NCI-H2196 treated with DMSO at 0.1 percent for 48 hours (cell line): ENCODE results near the gene PHF14.

Source experiments
- DNase-seq: peaks from one replicate; lab custom pipeline; 2025; ENCODE audit not compliant: unreplicated experiment; lab: John Stamatoyannopoulos, UW

PHF14 gene

DNA sequence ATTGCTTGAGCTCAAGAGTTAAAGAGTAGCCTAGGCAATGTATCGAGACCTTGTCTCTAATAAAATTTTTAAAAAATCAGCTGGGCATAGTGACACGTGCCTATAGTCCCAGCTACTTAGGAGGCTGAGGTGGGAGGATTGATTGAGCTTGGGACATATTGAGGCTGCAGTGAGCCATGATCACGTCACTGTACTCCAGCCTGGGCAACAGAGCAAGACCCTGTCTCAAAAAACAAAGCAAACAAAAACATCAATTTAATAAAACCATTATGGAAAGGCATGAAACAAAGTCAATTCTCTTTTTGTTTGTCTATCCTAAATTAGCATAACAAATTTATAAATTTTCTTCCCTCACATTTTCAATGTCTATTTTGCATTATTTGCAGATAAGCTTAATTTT is 108.4 kb downstream of the PHF14 start:
- no peak for DNase-seq

DNA sequence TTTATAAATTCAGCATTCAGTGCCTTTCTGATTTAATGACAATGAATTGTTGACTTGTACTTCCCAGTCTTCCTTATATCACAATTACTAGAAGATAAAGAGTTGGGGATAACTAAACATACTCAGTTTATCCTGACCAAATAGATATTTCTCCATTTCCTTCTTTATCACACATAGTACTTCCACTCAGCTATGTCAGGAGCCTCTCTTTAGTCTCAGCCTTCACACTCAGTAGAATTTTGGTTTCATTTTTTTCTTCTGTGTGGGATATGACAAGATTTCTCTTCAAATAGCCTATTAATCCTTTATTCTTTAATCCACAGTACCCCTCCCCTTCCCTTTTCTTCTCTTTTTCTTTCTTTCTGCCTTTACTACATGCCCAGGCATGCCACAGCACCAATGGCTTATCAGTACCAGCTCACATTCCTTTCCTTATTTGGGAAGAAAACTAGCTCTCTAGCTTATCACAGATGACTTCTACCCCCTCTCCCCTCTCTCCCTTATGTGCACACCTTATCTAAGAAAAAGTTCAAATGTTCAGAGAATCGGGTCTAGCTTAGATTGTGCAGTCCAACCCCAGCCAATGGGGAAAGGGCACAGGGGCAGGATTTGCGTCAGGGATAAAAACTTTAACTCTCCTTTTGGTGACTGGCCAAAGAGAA is 109.0 kb downstream of the PHF14 start:
- no peak for DNase-seq

DNA sequence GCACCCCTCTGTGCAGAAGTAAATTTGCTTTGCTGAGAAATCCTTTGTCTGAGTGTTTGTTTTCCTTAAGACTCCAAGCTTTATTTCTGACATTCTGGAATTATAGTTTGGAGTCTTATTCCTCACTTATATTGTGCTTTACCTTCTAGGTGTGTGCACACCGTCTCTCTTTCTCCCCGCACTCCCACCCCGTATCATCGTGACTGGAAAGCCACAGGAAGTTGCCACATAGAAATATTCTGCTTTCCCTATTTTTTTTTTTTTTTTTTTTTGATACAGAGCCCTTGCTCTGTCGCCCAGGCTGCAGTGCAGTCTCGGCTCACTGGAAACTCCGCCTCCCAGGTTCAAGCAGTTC is 109.5 kb downstream of the PHF14 start:
- DNase-seq, result no peak

DNA sequence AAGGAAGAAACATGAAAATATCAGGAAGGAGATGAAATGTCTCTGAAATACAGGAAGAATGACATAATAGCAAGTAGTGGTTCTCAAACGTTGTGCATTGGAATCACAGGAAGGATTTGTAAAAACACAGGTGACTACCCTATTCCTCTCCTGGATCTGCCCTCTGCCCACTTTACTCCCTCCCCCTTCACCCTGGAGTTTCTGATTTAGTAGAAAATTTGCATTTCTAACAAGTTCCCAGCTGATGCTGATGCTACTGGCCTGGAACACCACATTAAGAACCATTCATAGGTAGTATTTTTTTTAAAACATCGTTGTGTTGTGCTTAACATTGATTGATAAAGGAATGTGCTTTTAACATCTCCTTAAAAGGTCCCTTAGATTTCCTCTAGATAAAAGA is 130.9 kb downstream of the PHF14 start:
- DNase-seq, result no peak

DNA sequence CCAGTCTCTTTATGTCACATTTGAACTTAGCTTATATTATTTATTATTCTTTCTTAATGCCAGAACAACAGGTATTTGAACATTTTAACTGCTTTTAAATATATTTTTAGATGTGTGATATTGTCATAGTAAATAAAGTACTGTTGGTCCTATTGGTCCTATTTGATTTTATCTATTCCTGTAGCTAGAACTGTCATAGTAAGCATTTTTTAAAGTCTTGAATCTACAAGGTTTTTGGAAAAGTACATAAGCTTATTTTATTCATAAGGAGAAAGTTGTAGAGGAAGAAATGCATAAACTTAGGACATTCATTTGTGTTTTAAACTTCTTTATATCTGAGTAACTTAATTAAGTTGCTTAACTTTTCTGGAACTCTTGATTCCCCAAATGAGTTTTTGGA is 136.0 kb downstream of the PHF14 start:
- DNase-seq, result no peak

DNA sequence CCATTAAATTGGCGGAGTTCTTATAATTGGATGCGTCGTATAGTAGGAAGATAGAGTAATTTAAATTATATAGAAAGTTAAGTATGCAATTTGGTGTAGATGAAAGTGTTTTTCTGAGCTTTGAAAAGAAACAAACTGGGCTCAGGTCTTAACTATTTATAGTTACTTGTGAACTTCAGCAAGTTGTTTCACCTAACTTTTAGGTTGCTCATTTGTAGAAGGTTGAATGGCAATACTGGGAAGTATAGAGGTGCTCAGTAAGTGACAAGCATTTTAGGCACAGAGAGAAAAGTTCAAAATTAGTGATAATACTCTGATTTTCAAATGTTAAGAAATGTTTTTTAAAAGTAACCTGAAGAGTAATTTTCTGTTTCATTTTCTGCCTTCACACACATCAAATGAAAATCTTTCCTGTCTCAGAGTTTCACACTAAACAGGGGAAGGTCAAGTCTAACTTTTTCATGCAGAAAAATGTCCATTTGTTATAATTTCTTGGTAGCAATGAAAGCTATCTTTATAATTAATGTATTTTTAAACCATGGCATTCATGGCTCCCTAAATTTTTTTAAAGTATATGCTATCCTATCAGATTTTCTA is 146.5 kb downstream of the PHF14 start:
- DNase-seq, result no peak

DNA sequence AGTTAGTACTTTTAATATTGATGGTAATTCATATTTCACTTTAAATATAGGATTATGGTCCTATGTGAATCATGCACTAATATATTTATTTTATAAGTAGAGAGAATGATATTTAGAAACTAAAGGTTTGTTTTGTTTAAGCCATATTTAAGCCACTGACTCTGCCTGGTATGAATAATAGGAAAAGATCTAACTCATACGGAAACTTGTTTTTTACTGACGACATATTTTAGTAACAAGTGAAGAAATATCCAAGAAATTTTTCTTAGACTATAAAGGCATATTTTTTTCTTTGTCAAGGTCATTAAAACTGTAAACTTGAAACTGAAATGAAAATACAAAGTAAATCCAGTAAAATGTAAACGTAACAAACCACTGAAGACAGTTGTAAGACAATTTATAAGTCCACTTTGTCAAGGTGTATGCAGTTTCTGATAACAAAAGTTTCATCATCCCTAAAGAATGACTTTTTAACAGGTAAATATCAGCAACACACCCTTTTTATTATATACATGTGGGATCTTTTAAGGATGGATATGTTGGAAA is 147.1 kb downstream of the PHF14 start:
- no peak for DNase-seq

DNA sequence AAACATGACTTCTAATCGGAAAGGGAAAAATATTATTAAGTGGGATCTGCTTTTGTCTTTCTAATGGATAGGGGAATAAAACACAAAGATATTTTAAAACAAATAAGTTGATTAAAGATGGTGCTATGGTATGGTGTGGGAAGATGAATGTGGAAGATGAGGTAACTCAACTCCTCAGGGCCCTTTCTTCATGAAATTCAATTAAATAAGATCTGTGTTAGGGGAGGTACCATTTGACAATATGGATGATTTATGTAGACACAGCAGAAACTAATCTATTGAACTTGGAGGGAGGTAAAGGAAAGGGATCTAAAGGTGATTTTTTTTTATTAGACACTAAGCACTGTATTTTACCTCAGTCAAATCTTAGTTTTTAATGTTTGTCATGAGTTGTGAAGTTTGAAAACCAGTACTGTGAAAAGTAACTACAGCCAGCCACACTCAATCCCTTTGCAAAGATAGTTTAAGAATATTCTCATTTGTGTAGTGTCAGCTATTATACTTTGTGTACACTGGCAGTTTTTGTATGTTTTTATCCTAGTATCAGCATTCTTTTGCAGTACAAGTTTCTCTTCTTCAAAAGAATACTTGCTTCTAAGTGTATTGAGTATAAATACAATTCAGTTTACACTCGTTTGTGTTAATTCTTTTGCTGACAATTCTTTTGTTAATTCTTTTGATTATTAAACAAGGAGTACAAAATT is 151.3 kb downstream of the PHF14 start:
- no peak for DNase-seq

DNA sequence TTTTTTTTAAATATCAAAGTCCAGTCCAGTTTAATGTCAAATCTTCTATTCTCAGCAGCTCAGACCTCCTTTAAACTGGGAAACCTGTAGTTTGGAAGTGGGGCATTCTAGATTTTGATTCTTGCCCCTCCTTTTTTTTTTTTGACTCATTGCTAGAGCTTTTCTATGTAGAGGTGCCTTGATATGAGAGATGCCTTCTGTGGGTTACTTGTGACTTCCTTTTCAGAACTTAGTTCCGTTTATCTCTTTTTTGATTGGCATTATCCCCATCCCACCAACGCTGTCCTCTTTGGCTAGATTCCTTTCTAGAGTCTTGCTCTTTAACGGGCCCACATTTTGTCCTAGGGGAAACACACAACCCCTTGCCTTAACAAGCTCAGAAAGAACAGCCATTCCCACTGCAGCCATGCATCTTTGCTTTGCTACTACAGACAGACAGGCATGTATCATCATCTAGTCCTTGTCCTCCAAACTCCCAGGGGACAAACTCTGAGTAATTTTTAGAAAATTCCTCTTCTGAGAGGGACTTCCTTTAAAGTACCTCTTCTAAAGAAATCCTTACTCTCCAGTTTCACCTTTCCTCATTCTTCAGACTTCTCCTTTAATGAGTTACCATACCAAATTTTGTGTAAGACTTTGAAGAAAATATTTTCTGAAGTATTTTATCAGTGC is 153.6 kb downstream of the PHF14 start:
- no peak for DNase-seq

DNA sequence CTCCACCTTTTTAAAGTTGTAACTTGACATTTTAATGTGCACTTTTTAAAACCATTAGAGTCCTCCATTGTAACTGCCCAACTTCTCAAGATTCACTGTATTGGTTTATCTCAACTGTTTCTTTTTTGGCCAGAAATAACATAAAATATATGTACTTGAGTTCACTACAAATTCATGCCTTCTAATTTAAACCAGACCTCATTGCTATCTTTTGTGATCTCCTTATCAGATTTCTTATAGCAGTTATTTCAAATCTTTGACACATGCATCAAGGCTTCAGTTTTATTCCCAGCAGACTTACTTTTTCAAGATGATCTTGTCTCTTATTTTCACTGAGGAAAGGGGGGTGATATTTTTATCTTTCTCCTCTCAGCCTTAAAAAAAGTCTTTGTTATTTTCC is 154.3 kb downstream of the PHF14 start:
- DNase-seq, result no peak

DNA sequence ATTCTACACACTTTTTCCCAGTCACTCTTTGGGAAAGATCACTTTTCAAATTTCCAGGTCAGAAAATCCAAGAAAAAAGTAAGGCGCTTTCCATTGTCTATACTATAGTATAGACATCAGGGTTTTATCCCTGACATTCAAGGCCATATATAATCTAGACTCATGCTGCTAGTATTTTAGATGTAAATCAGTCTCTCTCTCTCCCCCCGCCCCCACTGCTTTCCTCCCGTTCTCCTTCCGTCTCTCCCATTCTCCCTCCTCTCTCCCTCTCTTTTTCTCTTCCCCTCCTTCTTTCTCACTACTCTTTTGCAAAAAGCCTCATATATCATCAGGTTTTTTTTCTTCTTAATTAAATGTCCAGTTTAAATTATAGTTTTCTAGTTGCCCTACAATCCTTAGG is 154.8 kb downstream of the PHF14 start:
- no peak for DNase-seq

DNA sequence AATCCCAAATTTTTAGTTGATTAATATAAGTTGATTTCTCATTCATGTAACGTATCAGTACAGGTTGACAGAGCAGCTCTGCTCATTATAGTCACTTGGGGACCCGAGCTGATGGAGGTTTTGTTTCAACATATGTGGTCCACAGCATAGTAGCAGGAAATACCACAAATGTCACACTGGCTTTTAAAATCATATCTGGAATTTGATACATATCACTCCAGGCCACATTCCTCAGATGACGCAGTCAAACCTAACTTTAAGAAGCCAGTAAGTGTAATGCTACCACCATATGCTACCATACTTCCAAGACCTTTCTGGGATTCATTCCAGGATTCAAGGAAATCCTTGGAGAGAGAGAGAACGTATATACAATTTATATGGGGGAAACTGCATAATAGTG is 156.3 kb downstream of the PHF14 start:
- DNase-seq, result no peak

DNA sequence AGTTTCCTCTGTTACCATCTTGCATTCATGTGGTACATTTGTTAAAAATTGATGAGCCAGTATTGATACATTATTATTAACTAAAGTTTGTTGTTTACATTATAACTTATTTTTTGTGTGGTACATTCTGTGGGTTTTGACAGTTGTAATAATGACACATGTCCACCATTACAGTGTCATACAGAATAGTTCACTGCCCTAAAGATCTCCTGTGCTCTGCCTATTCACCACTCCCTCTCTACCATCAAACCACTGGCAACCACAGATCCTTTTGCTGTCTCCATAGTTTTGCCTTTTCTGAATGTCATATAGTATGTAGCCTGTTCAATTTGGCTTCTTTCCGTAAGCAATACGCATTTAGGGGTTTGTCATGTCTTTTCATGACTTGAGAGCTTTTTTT is 156.9 kb downstream of the PHF14 start:
- DNase-seq, result no peak

DNA sequence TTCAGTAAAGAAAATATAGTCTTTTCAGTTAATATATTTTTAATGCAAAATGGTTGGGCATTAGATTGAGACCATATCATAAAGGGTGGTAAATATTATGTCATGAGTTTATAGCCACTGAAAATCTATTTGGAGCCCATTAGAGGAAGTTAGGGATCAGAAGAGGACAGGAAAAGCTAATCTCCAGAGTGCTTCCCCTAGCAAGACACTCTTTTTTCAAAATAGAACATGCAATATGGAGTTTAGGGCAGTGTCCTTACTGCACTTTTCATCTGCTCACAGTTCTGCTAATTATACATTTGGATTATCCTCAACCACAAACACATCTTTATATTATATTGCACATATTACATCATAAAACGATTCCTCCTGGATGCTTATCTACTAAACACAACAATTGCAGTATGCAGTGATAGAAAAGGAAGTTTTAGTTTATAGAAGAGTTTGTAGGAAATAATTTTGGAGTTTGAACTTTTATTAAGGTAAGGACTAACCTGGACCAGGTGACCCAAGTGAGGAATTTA is 159.8 kb downstream of the PHF14 start:
- no peak for DNase-seq

DNA sequence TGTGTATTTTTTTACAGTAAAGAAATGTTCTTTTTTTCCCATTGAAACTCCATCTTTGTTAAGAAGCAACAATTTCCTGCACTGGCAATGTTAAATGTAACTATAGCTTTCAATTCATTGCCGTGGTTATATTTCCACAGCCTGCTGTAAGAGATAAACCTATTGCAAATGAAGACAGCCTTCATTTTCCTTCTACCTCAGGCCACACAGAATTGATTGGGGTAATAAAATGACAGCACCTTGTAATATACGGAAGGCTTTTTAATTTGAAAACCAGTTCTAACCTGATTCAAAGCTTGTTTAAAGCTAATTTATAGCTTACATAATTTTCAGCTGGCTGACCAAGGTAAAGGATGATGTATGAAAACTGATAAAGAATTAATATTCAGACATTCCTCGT is 161.9 kb downstream of the PHF14 start:
- DNase-seq, result no peak

DNA sequence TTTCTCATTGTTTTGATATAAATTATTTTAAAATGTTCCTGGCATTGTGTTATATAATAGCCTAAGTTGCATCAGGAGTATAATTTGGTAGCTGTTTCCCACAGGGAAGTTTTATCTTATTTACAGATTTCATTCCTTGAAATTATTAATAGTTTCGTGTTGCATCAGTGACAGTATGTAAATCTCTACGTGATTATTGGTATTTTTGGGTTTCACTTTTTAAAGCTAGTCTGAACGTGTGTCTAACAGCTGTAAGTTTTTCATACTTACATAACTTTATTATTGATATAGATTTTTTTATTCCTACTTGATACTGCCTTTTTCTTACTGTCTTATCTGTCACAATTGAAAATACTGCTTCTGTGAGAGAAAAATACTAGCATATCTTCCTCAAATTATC is 167.9 kb downstream of the PHF14 start:
- DNase-seq, result no peak

DNA sequence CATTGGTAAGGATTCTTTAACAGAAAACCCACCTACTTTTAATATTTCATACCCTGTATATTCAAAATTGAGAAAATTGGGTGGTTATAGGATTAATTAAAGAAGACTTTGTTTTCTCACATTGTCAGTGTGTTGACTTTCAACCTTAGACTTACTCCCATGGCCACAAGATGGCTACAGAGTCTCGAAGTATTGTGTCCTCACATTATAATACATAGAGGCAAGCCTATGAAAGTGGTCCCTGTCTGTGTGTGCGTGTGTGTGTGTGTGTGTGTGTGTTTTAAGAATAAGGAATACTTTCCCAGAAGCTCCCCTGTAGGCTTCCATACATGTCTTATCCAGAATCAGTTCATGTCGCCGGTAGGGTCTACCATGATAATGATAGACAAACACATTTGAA is 180.0 kb downstream of the PHF14 start:
- DNase-seq, result no peak

DNA sequence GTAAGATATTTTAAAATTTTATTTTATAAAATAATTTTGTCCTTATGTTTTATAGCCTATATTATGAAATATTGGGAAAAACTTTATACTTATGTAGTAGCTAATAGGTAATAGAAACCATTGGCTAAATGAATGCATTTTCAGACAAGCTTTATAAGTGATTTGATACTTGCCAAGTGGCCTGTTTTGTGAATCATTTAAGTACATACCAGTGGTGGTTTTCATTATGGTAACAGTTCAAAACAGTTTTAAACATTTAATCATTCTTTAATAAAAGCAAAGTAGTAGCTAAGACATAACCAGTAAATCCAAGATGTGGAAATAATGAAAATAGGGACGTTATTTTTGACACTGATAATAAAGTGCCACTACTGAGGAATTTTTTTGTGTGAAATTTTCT is 182.2 kb downstream of the PHF14 start:
- DNase-seq, result no peak

DNA sequence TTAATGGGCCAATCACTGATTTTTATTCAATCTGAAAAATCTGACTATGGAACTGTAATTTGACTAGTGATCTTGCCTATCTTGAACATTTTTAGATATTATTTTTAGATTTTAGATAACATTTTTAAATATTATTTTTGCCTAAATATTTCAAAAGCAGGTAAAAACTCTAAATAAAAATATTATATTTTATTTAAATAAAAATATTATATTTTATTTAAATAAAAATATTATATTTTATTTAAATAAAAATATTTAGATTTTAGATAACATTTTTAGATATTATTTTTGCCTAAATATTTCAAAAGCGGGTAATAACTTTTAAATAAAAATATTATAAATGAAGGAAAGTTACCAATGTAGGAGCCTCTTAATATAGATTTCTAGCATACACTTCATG is 187.8 kb downstream of the PHF14 start:
- DNase-seq, result no peak

DNA sequence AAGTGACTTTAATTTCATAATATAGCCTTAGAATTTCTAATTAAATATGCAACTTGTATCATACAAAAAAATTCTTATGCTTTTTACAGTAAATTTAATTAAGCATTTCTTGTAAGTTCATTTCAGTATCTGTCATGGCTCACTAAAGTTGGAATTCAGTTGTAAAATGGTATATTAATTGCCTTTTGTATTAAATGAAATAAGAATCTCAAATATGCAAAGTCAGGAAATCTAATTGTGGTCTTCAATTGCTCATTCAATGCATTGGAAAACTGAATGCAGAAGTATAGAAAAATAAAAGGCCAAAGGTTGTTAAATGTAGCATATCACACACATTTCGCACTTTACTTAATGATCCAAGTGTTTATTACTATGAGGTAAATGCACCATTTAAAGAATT is 189.5 kb downstream of the PHF14 start:
- no peak for DNase-seq

DNA sequence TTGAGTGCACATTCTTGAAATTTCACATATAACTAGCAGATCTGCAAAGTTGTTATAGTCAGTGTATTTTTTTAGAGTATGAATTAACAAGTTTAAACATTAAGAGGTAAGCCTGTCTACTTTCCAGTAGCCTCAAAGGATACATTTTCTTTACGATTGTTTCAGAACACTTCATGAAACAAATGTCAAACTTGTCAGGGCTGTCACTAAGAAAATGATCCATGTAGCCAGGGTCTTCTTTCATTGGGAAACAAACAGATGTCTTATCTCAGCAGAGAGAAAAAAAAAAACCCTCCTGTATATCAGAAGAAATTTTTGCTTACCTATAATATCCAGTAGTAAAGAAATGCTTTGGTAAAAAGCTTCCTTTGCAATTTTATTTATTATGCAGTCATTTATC is 192.4 kb downstream of the PHF14 start:
- DNase-seq, result no peak
